Hepatocyte (in vitro differentiated cells): ENCODE results near the gene MYL4.

ENCODE experiments used
- CTCF ChIP-seq: fragments of 200-600 bp; sonication (generic); IDR thresholded peaks from 2 replicates; pipeline ENCODE4 v1.5.1; 2016; ENCODE audit warnings: antibody characterized with exemption, mild to moderate bottlenecking; ENCODE audit not compliant: poor library complexity
- EZH2 ChIP-seq: fragments of 200-600 bp; sonication (generic); IDR thresholded peaks from 2 replicates; pipeline ENCODE4 v1.6.1; 2016; ENCODE audit warnings: antibody characterized with exemption, mild to moderate bottlenecking, borderline replicate concordance

DNA sequence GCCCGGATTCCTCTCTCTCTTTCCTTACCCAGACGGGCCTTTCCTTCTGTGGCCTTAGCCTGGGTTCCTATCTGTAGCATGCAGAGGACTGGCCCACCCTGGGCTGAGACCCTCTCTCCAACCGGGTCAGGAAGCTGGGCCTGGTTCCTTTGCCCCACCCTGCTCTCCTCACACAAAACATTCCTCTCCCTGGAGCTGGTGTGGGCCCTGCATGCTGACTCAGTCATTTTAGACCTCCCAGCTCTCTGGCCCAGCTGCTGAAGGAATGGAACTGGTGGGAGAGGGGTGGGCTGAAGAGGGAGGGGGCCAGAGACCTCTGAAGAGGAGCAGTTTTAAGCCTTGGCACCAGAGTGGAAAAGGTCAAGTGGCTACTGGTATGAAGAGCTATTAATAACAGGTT is 957 bp downstream of the MYL4 start:
- TF ChIP-seq EZH2 (no peak), CTCF (no peak)
